ENCODE data around the gene ZSCAN22. TPM values are rescaled to one million over a fixed set of nuclear protein-coding genes. Genes with fewer than 3 reads are reported as not detected.

ZSCAN22 gene
- total and polyA plus RNA-seq, 2 of the 13 experiments (the other 11 are each of a cell fraction or from before 2014, with no cell fraction given) = 2.5 to 3.5 TPM

DNA sequence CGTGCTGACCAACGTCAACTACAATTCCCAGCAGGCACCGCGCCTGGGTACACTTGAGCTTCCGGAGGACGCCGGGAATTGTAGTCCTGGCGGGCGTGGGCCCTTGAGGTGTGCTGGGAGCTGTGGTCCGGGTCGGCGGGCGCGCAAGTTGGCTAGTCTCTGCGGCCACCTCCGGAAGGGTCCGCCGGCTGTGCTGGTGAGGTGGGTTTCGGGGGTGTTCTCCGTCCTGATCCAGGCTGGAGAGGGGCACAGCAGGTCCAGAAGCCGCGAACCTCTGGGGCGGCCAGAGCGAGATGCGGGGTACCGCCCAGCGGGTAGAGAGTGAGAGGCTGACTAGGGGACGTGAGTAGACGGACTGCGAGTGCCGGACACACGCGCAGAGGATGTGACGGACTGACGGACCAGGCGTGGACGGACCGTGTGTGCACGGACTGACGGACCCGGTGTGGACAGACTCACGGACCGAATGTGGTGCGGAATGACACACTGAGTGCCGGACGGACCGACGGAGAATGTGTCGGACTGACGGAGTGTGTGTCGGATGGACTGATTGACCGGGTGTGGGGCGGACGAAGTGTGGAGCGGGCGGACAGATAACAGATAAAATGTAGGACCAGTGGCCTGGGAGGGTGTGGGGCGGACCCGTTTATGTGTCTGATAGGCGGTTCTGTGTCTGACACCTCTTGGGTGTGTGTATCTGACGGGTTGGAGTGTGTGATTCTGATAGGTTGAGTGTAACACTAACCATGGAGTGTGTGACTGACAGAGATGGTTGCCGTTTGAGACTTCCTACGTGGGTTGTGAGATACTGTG is at the start of gene ZSCAN22 (continued):
- TF ChIP-seq, protein P1, sequence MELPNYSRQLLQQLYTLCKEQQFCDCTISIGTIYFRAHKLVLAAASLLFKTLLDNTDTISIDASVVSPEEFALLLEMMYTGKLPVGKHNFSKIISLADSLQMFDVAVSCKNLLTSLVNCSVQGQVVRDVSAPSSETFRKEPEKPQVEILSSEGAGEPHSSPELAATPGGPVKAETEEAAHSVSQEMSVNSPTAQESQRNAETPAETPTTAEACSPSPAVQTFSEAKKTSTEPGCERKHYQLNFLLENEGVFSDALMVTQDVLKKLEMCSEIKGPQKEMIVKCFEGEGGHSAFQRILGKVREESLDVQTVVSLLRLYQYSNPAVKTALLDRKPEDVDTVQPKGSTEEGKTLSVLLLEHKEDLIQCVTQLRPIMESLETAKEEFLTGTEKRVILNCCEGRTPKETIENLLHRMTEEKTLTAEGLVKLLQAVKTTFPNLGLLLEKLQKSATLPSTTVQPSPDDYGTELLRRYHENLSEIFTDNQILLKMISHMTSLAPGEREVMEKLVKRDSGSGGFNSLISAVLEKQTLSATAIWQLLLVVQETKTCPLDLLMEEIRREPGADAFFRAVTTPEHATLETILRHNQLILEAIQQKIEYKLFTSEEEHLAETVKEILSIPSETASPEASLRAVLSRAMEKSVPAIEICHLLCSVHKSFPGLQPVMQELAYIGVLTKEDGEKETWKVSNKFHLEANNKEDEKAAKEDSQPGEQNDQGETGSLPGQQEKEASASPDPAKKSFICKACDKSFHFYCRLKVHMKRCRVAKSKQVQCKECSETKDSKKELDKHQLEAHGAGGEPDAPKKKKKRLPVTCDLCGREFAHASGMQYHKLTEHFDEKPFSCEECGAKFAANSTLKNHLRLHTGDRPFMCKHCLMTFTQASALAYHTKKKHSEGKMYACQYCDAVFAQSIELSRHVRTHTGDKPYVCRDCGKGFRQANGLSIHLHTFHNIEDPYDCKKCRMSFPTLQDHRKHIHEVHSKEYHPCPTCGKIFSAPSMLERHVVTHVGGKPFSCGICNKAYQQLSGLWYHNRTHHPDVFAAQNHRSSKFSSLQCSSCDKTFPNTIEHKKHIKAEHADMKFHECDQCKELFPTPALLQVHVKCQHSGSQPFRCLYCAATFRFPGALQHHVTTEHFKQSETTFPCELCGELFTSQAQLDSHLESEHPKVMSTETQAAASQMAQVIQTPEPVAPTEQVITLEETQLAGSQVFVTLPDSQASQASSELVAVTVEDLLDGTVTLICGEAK (IDR thresholded peaks at IDR 0.05) = peak; percentile 78
- TF ChIP-seq, protein P1 (CRISPR knock-in tag; IDR thresholded peaks at IDR 0.05) = peak; percentile 92
- TF ChIP-seq ZNF264 (CRISPR knock-in tag; IDR thresholded peaks at IDR 0.05) (peak; percentile 71; the same call in 1 of the 2 replicates), ZNF878 (CRISPR knock-in tag; IDR thresholded peaks at IDR 0.05) (no peak), SP1 (IDR thresholded peaks at IDR 0.05) (no peak), SP1 (CRISPR knock-in tag; IDR thresholded peaks at IDR 0.05) (peak; percentile 89), JUNB (CRISPR knock-in tag; IDR thresholded peaks at IDR 0.05; ENCODE audit: borderline replicate concordance) (no peak; the same call in 1 of the 2 replicates), SMC3 (IDR thresholded peaks at IDR 0.05; ENCODE audit: low read length) (no peak), PPARG (CRISPR knock-in tag; conservative IDR thresholded peaks at IDR 0.05) (peak; percentile 41; the same call in 1 of the 2 replicates), ZNF709 (CRISPR knock-in tag; IDR thresholded peaks at IDR 0.05) (no peak), NFYC (CRISPR knock-in tag; IDR thresholded peaks at IDR 0.05) (no peak; the same call in 1 of the 2 replicates), ZBTB42 (CRISPR knock-in tag; IDR thresholded peaks at IDR 0.05) (no peak)
- TF ChIP-seq, protein P2, sequence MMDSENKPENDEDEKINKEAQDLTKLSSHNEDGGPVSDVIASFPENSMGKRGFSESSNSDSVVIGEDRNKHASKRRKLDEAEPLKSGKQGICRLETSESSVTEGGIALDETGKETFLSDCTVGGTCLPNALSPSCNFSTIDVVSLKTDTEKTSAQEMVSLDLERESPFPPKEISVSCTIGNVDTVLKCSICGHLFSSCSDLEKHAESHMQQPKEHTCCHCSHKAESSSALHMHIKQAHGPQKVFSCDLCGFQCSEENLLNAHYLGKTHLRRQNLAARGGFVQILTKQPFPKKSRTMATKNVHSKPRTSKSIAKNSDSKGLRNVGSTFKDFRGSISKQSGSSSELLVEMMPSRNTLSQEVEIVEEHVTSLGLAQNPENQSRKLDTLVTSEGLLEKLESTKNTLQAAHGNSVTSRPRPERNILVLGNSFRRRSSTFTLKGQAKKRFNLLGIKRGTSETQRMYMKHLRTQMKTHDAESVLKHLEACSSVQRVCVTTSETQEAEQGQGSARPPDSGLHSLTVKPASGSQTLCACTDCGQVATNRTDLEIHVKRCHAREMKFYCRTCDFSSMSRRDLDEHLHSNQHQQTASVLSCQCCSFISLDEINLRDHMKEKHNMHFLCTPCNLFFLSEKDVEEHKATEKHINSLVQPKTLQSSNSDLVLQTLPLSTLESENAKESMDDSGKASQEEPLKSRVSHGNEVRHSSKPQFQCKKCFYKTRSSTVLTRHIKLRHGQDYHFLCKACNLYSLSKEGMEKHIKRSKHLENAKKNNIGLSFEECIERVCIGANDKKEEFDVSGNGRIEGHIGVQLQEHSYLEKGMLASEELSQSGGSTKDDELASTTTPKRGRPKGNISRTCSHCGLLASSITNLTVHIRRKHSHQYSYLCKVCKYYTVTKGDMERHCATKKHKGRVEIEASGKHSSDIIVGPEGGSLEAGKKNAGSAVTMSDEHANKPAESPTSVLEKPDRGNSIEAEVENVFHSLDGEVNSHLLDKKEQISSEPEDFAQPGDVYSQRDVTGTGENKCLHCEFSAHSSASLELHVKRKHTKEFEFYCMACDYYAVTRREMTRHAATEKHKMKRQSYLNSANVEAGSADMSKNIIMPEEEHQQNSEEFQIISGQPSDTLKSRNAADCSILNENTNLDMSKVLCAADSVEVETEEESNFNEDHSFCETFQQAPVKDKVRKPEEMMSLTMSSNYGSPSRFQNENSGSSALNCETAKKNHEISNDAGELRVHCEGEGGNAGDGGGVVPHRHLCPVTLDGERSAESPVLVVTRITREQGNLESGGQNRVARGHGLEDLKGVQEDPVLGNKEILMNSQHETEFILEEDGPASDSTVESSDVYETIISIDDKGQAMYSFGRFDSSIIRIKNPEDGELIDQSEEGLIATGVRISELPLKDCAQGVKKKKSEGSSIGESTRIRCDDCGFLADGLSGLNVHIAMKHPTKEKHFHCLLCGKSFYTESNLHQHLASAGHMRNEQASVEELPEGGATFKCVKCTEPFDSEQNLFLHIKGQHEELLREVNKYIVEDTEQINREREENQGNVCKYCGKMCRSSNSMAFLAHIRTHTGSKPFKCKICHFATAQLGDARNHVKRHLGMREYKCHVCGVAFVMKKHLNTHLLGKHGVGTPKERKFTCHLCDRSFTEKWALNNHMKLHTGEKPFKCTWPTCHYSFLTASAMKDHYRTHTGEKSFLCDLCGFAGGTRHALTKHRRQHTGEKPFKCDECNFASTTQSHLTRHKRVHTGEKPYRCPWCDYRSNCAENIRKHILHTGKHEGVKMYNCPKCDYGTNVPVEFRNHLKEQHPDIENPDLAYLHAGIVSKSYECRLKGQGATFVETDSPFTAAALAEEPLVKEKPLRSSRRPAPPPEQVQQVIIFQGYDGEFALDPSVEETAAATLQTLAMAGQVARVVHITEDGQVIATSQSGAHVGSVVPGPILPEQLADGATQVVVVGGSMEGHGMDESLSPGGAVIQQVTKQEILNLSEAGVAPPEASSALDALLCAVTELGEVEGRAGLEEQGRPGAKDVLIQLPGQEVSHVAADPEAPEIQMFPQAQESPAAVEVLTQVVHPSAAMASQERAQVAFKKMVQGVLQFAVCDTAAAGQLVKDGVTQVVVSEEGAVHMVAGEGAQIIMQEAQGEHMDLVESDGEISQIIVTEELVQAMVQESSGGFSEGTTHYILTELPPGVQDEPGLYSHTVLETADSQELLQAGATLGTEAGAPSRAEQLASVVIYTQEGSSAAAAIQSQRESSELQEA (CRISPR knock-in tag; IDR thresholded peaks at IDR 0.05; ENCODE audit: not compliant biosample characterization) = peak; percentile 77
